NCI-H1436 (cell line): ENCODE results near the gene SNX22.

ENCODE experiments used
- DNase-seq: peaks from one replicate; lab custom pipeline; 2025; lab: John Stamatoyannopoulos, UW

Gene SNX22

DNA sequence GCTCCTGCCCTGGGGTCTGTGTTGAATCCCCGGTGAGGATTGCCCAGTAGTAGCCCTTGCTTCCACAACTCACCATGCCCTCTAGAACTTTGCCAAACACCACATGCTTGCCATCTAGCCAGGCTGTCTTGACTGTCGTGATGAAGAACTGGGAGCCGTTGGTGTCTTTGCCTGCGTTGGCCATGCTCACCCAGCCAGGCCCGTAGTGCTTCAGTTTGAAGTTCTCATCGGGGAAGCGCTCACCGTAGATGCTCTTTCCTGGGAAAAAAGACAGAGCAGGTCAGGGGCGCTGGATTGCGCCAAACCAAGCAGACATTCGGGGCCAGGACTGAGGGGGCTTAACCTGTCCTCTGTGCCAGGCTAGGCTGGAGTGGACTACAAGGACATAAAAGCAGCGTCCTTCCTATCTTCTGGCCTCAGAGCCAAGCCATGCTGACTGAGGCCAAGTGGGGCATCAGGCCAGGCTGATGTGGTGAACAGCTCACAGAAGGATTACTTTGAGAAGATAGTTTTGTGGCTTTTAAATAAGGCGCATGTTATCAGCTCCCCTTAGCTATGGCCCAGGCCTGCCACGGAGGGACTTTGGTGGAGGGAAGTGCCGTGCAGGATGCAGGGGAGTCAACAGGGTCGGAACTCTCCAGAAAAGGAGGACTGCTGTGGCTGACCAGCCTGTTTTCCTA lies 5.3 kb downstream of the SNX22 start:
- DNase-seq, result no peak

DNA sequence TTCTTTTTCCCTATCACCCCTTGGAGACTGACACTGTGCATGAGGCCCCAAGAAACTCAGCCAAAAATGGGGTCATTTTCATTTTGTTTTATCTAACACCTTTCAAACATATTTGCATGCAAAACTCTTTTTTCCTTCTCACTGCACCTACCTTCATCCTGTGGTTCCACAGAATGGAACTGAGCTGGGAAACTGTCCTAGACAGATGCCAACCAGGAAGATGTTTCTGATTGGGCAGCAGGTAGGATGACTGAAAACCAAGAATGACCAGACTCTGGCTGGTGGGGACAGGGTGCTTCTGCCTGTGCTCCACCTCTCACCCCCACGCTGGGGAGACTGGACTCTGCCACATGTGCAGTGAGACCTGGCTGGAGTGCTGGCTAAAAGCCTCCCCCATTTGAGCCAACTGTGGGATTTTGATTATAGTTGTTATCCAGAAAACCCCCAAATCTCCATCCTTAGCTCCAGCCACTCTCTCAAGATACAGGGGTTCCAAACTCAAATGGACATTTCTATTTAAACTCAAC lies 6.1 kb downstream of the SNX22 start:
- DNase-seq, result no peak

DNA sequence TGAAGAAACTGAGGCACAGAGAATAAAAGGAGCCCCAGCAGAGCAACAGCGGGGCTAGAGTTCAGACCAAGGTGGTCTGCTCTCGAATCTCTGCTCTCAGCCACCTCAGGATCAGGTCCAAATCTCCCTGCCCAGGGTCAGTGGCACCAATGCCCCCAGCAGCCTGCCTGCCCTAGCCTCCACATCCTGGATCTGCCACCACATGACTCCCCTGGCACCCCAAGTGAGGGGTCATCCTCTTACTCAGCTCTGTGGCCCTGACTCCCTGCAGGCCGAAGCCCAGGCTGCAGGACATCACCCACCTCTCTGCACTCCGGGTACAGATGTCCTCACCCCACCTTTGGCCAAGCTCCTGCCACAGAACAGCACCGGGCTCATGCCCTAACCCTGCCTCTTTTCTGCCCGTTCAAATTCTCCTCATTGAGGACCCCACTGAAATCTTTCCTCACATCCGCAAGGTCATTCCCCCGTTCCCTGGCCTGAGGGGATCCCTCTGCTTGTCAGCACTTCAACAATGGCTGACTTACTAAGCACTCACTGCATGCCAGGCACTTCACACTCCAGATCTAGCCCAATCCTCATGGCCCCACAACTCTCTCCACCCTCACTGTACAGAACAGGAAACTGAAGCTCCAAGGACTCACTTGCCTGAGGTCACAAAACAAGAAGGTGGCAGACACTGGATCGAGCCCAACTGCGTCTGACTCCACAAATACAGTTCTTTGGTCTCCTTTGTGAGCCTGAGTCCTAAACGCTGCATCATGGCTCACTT lies 7.0 kb downstream of the SNX22 start:
- DNase-seq, result no peak

DNA sequence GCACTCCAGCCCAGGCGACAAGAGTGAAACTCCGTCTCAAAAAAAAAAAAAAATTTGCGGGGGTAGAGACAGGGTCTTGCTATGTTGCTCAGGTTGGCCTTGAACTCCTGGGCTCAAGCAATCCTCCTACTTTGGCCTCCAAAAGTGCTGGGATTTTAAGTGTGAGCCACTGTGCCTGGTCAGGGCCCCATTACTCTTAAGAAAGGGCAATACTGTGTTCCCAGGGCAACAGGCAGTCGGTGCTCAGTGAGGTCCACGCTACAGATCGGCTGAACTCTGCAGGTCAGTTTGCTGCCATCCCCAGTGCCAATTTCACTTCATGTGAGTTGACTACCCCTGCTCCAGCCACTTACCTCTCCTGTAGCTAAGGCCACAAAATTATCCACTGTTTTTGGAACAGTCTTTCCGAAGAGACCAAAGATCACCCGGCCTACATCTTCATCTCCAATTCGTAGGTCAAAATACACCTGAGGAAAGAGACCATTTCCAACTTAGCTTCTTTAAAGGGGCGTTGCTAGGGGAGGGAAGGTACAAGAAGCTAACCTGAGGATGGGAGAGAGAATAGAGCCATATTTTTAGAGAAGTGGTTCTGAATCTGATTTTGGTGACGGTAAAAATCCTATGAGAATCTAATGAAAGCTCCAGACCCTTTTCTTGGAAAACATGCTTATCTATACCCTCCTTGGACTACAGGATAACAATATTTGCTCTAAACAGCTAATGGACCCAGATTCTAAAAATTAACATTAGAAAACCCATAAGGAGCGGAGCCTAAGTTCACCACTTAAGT lies 10.4 kb downstream of the SNX22 start:
- no peak for DNase-seq

DNA sequence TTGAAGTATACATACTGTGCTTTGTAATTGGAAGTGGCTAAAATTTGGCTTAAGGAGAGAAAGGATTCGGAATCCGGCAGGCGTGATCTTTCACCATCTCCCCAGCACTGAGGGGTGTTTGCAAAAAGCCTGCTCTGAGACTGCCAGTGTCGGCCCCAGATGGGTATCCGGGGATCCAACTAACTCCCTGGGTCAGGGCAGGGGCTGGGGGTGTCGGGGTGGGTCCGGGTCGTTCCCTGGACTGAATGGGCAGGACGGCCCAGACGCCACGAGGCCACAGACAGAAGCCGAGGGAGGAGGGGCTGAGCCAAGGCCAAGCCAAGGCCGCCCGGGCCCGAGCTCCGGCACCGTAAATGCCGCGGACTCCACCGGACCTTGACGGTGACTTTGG lies 10.9 kb downstream of the SNX22 start:
- DNase-seq, result no peak

DNA sequence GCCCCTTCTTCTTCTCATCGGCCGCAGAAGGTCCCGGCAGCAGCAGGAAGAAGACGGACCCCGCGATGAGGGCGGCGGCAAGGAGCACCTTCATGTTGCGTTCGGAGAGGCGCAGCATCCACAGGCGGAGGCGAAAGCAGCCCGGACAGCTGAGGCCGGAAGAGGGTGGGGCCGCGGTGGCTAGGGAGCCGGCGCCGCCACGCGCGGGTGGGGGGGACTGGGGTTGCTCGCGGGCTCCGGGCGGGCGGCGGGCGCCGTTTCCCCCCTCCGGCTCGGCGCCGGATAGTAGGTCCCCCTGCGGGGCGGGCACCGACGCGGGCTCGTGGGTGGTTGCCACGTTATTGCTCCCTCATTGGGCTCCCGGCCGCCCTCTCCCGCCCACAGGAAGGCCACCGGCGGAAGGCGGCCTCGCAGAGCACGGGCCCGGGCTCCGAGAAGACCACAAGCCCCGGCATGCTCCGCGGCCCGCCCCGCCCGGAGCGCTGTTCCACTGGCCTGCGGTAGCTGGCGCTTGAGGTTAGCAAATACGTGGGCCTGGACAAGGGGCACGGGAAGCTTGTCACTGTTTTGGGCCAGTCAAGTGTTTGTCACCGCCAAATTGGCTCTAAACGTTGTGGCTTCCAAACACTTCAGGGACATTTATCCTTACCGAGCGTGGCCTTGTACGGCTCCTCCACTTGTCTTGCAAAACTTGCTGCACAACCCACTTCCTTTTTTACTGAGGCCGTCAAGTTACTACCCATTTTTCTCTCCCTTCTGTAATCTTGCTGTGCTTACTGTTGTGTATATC lies 11.5 kb downstream of the SNX22 start, which contains the start of gene PPIB:
PPIB (minus strand) TSS at position 154 of the 790 bp plus-strand sequence; CDS start at position 118, 36 bp downstream.
- DNase-seq, result peak; percentile 96

DNA sequence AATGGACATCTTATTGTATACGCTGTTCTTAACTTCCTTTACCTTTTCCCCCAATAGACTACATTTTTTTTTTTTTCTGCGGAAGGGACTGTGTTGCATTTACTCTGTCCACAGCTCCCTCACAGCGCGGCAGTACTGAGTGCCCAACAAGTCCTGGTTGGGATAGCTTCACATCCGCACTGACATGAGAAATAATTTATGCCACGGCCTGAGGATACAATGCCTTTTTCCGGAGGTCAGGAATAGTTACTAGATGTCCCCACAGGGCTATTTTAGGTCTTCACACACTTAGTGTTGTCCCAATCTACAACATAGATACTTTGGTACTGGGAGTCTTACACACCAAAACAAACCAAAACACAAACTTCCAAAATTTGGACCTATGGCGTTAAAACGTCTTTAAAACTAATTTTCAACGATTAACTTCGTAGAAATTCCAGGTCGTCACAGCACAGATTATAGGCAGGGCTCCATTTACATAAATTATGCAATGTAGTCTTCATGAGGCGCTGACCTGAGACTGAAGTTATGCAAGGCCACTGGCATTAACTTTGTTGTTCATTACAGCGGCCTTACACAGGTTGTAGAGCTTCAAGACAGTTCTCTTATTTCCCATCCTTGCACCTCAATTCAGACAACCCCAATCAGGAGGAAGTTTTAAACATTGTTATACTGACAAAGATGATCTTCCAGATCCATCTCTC lies 12.3 kb downstream of the SNX22 start:
- no peak for DNase-seq

DNA sequence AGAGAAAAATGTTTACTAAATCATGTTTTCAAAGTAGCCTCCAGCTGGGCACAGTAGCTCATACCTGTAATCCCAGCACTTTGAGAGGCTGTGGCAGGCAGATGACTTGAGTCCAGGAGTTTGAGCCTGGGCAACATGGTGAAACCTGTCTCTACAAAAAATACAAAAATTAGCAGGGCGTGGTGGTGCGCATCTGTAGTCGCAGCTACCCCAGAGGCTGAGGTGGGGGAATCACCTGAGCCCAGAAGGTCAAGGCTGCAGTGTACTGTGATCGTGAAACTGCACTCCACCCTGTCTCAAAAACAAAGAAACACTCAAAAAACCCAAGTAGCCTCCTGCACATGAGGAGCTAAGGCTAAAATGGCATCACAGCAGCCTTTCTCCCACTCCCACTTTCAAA lies 12.9 kb downstream of the SNX22 start:
- no peak for DNase-seq

DNA sequence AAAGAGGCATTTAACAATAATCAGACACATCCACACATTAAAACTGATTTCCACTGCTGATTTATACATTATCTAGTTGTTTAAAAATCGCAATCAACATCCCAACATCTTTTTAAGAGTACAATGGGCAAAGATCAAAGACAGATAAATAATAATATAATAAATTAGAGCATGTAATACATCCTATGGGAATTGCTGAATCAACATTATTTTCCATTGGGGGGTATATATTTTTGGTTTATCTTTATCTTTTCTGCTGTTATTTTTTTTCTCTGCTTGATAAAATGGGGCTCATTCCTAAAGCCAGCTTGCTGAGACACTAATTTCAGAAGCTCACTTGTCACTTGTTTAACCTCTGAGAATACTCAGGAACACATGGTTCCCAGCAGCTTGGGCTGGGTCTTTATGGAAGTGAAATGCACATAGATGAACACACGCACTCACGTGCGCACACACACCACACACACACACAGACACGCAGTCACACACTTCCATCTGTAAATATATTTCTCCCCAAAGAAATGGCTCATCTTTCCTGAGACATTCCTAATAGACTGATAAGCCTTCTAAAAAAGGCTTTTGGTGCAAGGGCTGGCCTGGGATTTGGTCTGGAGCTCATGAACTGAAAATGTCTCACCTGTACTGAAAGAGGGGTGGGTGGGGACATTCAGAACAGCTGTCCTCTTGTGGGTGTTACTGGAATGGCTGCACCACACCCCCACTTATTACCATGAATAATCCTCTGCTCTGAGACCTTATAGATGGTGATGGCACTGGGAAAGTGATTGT lies 14.8 kb downstream of the SNX22 start:
- no peak for DNase-seq

DNA sequence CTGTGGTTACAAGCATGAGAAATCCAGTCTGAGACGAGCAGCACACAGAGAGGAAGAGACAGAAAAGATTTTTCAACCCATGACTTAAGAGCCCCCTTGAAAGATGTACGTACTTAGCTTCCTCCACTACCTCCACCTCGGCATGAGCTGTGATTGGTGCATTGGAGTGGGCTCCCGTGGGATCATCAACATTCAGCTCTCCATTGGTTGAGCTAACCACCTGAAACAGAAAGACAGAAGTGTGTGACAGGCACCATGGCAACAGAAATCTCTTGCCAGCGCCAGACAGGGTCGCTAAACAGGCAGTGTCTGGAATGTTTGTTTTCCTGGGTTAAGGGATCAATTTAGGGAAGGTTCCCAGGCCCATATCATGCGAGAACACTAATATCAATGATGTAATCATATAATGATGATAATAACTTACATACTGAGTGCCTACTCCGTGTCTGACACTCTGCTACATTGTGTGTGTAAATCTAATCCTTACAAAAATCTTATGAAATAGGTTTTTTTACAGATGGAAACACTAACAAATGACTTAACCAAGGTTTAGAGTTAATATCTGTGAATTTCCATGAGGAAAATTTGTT lies 28.8 kb downstream of the SNX22 start:
- DNase-seq, result peak; percentile 87

DNA sequence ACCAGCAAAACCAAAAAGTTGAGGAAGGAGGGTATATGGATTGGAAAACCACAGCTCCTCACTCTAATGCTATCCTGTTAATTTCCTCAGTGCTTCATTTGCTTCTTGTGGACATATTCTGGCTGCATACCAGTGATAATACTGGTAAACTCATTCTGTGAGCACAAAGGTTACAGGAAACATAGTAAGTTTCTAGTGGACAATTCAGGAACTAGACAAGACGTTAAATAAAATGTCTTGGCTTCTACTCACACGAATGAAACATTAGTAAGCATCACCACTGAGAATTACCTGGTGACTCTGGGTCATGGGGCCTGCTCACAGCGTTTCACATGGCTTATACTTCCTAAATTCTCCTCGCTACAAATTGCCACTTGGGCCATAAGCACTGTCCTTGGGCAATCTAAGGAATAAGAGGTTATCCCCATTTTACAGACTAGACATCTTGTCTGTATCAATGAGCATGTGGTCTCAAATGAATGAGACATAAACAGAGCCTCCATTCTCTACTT lies 31.4 kb downstream of the SNX22 start:
- no peak for DNase-seq

DNA sequence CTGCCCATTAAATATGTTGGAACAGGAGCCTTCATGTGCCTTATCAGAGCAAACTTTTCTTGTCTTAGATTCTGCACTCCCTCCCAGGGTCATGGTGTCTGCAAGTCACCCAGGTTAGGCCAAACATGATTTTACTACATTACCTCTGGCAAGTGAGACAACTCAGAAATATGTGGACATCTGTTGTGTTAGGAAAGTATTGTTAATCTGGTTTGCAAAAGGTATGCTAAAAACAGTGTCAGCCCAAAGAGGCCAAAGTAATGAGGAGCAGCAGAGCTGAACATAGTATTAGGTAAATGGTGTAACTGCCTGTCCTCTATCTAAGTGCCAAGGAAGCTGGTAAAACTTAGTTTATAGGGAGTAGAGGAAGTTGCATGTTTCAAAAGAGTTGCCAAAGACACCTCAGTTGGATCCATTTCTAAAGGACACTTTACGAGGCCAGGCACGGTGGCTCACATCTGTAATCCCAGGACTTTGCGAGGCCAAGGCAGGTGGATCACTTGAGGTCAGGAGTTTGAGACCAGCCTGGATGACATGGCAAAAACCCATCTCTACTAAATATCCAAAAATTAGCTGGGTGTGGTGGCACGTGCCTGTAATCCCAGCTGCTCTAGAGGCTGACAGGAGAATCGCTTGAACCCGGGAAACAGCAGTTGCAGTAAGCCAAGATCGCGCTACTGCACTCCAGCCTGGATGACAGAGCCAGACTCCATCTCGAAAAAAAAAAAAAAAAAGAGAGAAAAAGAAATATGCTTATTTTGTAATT lies 33.8 kb downstream of the SNX22 start:
- DNase-seq, result no peak

DNA sequence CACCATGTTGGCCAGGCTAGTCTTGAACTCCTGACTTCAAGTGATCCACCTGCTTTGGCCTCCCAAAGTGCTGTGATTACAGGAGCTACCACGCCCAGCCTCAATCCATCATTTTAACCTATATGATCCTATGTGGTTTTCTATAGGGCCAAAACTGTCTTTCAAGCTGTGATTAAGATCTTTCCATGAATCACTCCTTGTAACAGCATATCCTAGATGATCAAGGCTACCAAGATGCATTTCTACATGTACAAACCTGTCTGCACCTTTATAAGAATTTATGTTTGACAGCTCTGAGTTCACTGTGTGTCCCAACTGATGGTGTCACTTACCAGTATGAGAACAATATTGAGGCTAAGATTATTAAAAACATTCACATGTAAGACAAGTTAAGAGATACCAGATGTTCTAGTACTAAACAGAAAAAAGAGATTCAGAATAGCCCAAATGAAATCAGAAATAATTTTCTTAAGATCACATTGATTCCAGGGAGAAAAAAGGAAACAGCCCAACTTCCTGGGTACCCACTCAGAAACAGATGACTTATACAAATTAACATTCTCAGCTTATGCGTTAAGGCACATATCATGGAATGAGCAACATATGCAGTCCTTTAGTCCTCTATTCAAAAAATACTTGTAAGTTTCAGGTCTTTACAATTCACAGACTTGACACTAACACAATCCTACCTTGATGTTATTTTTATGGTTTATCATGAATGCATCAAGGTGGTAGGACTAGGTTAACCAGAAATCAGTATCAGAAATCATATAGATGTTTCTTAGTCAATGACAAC lies 36.1 kb downstream of the SNX22 start:
- no peak for DNase-seq

DNA sequence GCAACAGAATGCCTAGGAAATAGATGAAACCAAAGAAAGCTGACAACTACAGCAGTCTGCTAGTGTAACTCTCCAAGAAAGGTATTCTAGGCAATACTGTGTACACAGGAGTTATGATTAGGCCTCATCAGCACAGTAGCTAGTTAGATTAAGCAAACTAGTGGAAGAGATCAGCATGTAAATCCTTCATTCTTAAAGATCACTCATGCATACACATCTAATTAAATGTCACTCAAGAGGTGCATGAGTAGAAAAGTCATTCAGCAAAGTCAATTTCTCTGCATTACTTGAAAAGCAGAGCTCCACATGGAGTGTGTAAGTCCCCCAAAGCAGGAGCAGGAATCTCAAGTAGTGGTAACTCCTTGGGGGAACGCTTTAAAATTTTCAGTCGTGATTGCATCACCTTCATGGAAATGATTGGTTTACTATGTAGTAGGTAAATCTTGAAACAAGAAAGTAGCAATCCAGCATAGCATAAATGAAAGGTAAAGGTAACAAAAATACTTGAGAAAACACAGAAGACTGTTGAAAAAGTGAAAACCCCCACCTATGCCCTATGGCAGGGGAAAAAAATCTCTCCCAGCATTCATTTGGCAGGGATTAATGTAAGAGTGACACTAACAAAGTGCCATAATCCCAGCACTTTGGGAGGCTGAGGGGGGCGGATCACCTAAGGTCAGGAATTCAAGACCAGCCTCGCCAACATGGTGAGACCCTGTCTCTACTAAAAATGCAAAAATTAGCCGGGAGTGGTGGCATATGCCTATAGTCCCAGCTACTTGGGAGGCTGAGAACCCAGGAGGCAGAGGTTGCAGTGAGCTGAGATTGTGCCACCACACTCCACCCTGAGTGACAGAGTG lies 40.7 kb downstream of the SNX22 start:
- DNase-seq, result peak; percentile 3

DNA sequence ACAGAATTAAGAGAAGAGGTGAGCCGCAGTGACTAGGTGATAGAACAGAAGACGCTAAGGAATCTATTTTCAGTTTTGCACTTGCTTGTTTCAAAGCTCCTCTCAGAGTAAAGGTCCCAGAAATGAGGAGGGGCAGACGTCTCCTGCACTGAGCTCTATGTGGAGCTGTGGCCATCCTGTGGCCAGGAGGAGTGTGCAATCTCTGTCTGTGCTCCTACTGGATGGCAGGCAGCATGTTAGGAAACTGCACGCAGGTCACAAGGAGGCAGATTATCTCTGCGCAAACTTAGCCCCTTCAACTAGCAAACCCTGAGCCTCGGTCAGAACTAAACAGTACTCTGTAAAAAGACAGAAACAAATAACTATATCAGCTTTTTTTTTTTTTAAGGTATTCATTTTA lies 42.4 kb downstream of the SNX22 start:
- no peak for DNase-seq

DNA sequence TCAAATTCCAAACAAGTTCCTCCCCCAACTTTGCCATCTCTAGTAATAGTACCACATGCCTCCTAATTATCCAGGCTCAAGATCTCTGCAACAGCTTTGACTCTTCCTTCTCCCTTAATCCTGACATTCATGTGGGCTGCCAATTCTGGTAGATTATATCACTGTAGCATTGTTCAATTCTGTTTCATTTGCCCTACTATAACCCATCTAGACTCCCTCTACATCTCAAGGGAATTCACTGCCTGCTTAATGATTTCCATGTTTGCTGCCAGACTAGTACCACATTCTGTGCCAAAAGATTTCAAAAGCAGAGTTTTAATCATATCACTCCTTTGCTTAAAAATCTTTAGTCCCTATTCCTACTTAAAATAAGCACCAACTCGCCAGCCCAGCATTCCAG lies 45.9 kb downstream of the SNX22 start:
- DNase-seq, result no peak

DNA sequence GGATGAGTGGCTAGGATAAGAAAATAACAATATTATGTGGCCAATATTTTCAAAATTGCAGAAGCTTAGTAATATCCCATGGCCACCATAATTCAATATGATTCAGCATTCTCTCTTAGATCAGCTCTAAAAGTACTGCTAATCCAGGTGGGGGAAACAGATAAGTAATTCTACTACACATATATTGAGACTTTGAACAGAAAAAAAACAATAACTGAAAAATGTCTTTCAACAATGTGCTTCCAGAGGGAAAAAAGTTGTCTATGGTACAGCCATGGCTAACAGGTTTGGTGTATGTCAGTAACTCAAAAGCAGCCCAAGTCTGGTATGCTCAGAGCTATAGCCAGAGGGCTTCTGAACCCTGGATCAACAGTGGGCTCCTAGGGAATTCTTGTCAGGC lies 53.7 kb downstream of the SNX22 start:
- no peak for DNase-seq
